ENCODE data around the gene OLFML1. TPM values are rescaled to one million over a fixed set of nuclear protein-coding genes. Genes with fewer than 3 reads are reported as not detected.

Gene OLFML1
- total and polyA plus RNA-seq, 9 donors: 16.3 to 114 (median 38.8) TPM

DNA sequence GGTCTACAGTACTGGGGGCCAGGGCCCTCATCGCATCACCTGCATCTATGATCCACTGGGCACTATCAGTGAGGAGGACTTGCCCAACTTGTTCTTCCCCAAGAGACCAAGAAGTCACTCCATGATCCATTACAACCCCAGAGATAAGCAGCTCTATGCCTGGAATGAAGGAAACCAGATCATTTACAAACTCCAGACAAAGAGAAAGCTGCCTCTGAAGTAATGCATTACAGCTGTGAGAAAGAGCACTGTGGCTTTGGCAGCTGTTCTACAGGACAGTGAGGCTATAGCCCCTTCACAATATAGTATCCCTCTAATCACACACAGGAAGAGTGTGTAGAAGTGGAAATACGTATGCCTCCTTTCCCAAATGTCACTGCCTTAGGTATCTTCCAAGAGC lies 24.7 kb downstream of the OLFML1 start:
- Histone ChIP-seq H3K36me3 (no peaks in the 10 kb centered on the region), H3K4me3 (no peak overlapping the region), H3K27ac (no peak overlapping the region), H3K27me3 (no peaks in the 10 kb centered on the region), H3K4me1 (ENCODE audit: insufficient read depth) (peaks cover 7% of the 10 kb centered on the region), H3K9me3 (no peaks in the 10 kb centered on the region)
- intact Hi-C loops (cut with DNase I): loop anchor here in 1 of 4 donors (1.0 kb wide), 1 partner anchor 35 kb away; no protein-coding TSS in a partner anchor
- TF ChIP-seq, protein P1, sequence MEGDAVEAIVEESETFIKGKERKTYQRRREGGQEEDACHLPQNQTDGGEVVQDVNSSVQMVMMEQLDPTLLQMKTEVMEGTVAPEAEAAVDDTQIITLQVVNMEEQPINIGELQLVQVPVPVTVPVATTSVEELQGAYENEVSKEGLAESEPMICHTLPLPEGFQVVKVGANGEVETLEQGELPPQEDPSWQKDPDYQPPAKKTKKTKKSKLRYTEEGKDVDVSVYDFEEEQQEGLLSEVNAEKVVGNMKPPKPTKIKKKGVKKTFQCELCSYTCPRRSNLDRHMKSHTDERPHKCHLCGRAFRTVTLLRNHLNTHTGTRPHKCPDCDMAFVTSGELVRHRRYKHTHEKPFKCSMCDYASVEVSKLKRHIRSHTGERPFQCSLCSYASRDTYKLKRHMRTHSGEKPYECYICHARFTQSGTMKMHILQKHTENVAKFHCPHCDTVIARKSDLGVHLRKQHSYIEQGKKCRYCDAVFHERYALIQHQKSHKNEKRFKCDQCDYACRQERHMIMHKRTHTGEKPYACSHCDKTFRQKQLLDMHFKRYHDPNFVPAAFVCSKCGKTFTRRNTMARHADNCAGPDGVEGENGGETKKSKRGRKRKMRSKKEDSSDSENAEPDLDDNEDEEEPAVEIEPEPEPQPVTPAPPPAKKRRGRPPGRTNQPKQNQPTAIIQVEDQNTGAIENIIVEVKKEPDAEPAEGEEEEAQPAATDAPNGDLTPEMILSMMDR (IDR thresholded peaks at IDR 0.05): no peak
- TF ChIP-seq EP300 (IDR thresholded peaks at IDR 0.05): no peak
- TF ChIP-seq POLR2A (IDR thresholded peaks at IDR 0.05): no peak
- DNase-seq: no peak
- 69 to 81% (median 76%) methylated on average over 2 of the region's 2 CpGs for WGBS, 3 donors

DNA sequence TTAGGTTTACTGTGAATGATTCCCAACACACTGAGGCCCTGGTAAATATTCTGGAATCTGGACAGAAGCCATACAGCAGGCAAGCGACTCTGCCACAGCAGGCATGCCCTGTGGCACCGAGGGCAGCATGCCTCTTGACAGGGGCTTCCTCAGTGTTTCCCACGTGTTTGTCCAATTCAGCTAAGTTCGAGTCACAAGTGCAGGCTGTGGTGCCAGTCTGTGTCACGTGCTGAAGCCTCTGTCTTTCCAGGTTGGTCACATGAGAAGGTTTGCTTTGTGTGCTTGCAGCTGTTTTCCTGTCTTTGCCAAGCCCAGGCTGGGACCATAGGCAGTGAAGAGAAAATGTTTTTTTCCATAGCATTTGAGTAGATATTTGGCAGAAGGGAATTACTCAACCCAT lies 26.1 kb downstream of the OLFML1 start:
- peak; percentile 33 to 60 (median 49) for DNase-seq
- TF ChIP-seq EP300 (IDR thresholded peaks at IDR 0.05) (no peak), POLR2A (IDR thresholded peaks at IDR 0.05) (no peak)
- TF ChIP-seq, protein P1 (IDR thresholded peaks at IDR 0.05): no peak
- intact Hi-C loops (cut with DNase I): no loop called here

DNA sequence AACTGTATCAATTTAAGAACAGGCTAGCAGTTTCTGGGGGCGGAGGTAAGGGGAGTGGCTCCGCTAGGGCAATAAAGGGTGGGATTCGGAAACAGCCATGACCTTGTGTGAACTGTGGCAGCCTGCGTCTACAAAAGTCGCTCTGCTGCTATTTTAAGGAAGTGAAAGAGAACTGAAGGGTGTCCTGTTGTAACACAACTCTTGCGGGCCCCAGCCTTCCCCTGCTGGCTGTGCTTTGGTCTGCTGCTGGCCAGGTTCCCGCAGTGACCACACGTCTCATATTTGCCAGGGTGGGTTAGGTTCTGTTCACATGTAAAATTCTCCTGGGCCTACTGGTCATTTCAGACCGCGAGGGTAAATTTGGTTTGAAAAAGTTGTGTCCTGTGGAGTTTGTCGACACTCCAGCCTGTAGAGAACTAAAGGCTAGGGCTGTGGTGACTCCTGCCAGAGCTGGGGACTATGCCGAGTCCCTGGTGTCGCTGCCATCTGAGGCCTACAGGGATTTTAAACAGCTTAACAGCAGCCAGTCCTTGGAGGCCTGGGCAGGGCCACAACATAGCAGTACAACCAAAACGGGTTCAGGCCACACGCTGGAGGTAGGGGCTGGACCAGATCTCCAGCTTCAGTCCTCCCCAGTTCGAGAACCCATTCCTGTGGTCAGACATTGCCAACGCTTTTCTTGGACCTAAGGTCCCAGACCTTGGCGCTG lies 27.4 kb downstream of the OLFML1 start:
- peak overlapping the region; percentile 94 for H3K27ac ChIP-seq
- 16 to 24% (median 19%) methylated on average over 18 of the region's 18 CpGs for WGBS, 3 donors
- intact Hi-C loops (cut with DNase I): no loop called here
- H3K27me3 ChIP-seq: no peaks in the 10 kb centered on the region
- no peaks in the 10 kb centered on the region for H3K9me3 ChIP-seq
- TF ChIP-seq, protein P1 (IDR thresholded peaks at IDR 0.05): peak in 1 of 3 donors; percentile 7
- TF ChIP-seq EP300 (IDR thresholded peaks at IDR 0.05) (no peak), POLR2A (IDR thresholded peaks at IDR 0.05) (no peak)
- H3K4me1 ChIP-seq (ENCODE audit: insufficient read depth): peaks cover 7% of the 10 kb centered on the region
- peak overlapping the region; percentile 93 for H3K4me3 ChIP-seq
- DNase-seq: peak; percentile 71 to 83 (median 73)
- no peaks in the 10 kb centered on the region for H3K36me3 ChIP-seq

More for the DNA sequence above, 26.1 kb downstream of the OLFML1 start:
- Histone ChIP-seq H3K27ac (peak overlapping the region; percentile 94), H3K9me3 (no peaks in the 10 kb centered on the region), H3K27me3 (no peaks in the 10 kb centered on the region), H3K4me1 (ENCODE audit: insufficient read depth) (peaks cover 7% of the 10 kb centered on the region), H3K4me3 (no peak overlapping the region), H3K36me3 (no peaks in the 10 kb centered on the region)
- WGBS, 3 donors: 20 to 37% (median 25%) methylated on average over 5 of the region's 5 CpGs

DNA sequence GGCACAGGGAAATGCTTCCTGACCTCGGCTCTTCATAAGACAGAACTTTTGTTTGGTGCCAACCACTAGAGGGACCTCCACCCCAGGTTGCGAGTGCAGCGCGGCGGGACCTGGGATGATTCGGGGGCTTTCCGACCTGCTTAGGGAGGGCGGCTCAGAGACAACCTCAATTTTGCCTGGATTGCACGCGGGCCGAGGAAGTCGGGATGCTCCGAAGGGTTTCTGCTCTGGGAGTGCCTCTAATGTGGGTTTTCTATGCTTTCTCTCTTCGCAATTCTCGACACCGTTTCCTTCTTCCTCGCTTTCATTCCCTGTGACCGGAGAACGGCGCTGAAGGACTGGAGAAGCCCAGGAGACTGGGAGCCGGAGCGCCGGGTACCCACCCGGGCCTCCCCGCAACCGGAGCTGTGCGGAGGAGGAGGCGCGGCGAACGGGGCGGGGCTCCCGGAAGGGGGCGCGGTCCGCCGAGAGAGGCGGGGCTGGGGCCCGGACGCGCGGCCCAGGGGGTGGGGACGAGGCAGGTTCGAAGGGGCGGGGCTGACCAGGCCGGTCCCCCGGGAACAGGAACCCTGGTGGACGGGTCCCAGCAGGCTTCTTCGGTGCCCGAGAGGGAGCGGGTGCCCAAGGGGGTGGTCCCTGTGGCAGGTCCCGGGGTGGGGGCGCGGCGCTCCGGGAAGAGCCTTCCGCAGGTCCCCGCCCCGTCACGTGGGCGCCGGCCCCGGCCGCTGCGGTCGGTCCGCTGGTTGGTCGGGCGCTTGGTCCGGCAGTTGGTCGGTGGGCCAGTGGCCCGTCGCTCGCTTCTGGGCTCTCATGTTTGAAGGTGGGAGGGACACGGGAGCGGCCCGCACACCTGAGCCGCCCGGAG lies 28.2 kb downstream of the OLFML1 start, which contains the start of gene PPFIBP2:
Gene PPFIBP2, plus strand, starts transcription at position 766 of the 865 bp plus-strand sequence. CDS start 35,477 bp downstream, outside the sequence.
- Histone ChIP-seq H3K4me1 (ENCODE audit: insufficient read depth) (peaks cover 7% of the 10 kb centered on the region), H3K4me3 (peak within 1 kb of the TSS; percentile 93), H3K36me3 (no peaks in the 10 kb centered on the region), H3K27ac (peak within 1 kb of the TSS; percentile 94), H3K9me3 (no peaks in the 10 kb centered on the region), H3K27me3 (no peaks in the 10 kb centered on the region)
- DNase-seq: peak; percentile 81 to 90 (median 87)
- 0 to 1% (median 0%) methylated on average over 70 to 79 of the region's 79 CpGs for WGBS, 3 donors
- intact Hi-C loops (cut with DNase I): no loop called here
- TF ChIP-seq EP300 (IDR thresholded peaks at IDR 0.05): no peak
- TF ChIP-seq, protein P1 (IDR thresholded peaks at IDR 0.05): peak in 2 of 3 donors; percentile 18 to 62
- peak; percentile 46 for TF ChIP-seq POLR2A (IDR thresholded peaks at IDR 0.05)
